Naive thymus-derived CD8-positive, alpha-beta T cell (primary cell): ENCODE measurements around the gene ATF4. TPM values are rescaled to one million over a fixed set of nuclear protein-coding genes. Genes with fewer than 3 reads are reported as not detected.

Experiments used
- ATAC-seq, 2 donors: fragments of 150-1000 bp; cut with Tn5 transposase in 1 of 2; sonication (Bioruptor Pico), chemical (Tn5 transposase) in 1 of 2; 1 replicate in 1 of 2; 2 replicates in 1 of 2; pipeline ENCODE4 v1.10.0; 2021; ENCODE audit warnings: mild to moderate bottlenecking in 2 of 2, moderate library complexity in 2 of 2
- POLR2A ChIA-PET: fragments of 350-600 bp; sonication (Branson Sonifier 250); formaldehyde crosslinking; loops from one replicate; lab custom pipeline; 2021; ENCODE audit warnings: antibody characterized with exemption; lab: Charles Lee
- DNase-seq, 10 donors: peaks; one replicate each; pipeline versions ENCODE4 v3.0.0 to v3.0.0-alpha.2; 2020 to 2022
- H3K27ac Mint-ChIP-seq, 10 donors: one replicate each; pipeline ENCODE4 v1.8.0; 2020 to 2022; ENCODE audit warnings: mild to moderate bottlenecking in 10 of 10, mixed read lengths in 10 of 10, moderate library complexity in 4 of 10, inconsistent platforms in 1 of 10
- H3K27me3 Mint-ChIP-seq, 5 donors: one replicate each; pipeline ENCODE4 v1.8.0; 2021 to 2022; ENCODE audit warnings: mixed read lengths in 5 of 5
- H3K36me3 Mint-ChIP-seq, 3 donors: one replicate each; pipeline ENCODE4 v1.8.0; 2020 to 2022; ENCODE audit warnings: mixed read lengths in 3 of 3, mild to moderate bottlenecking in 2 of 3, inconsistent platforms in 1 of 3
- H3K4me1 Mint-ChIP-seq, 4 donors: one replicate each; pipeline ENCODE4 v1.8.0; 2021 to 2022; ENCODE audit warnings: mixed read lengths in 4 of 4
- H3K4me3 Mint-ChIP-seq, 10 donors: one replicate each; pipeline ENCODE4 v1.8.0; 2020 to 2022; ENCODE audit warnings: mild to moderate bottlenecking in 10 of 10, mixed read lengths in 10 of 10, moderate library complexity in 6 of 10, inconsistent platforms in 1 of 10
- H3K9me3 Mint-ChIP-seq, 9 donors: one replicate each; pipeline ENCODE4 v1.8.0; 2020 to 2022; ENCODE audit warnings: mixed read lengths in 9 of 9, mild to moderate bottlenecking in 3 of 9, inconsistent platforms in 1 of 9, moderate library complexity in 1 of 9
- polyA plus RNA-seq, 3 donors: library from polyadenylated mRNA; unstranded; fragments of 300-500 nt; fragmentation: Illumina TruSeq; gene quantifications; one replicate each; pipeline ENCODE4 v1.2.3, GENCODE V29; 2021
- total RNA-seq, 8 experiments: library from RNA in 2 of 8; stranded (reverse) in 2 of 8; gene quantifications; one replicate each; pipeline ENCODE4 v1.2.3 and lab custom pipeline; 2021 to 2026

ATF4 gene
- total and polyA plus RNA-seq, 5 experiments from 2014 or later: 51.9 to 312 (median 122) TPM

DNA sequence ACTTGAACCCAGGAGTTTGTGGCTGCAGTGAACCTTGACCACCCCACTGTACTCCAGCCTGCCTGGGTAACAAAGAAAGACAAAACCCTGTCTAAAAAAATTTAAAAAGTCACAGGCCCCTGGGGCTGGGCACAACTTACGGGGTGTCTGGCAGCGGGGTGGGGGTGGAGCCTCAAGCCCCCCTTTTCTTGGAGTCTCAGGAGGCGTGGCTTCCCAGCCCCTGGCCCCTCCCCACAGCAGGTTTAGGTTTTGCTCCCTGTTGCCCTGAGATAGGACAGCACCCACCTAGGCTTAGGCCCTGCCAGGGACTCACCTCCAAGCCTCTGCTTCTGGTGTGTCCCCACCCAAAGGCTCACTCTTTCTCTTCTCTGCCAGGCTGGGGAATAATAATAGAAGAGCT is 41.1 kb upstream of the ATF4 start:
- no peaks in the 10 kb centered on the region for H3K36me3 Mint-ChIP-seq
- POLR2A ChIA-PET: interaction anchor here (0.9 to 1.4 kb wide), 3 partner anchors 11 to 23 kb away, joined by 3 to 7 read pairs (median 3); partner anchors contain the start of gene MIEF1
- H3K27me3 Mint-ChIP-seq: no peaks in the 10 kb centered on the region
- ATAC-seq (no peak), DNase-seq (no peak)
- H3K27ac Mint-ChIP-seq: no peak overlapping the region
- no peak overlapping the region for H3K4me3 Mint-ChIP-seq
- H3K4me1 Mint-ChIP-seq: peaks cover 0 to 7% (median 0%) of the 10 kb centered on the region in 4 donors
- no peaks in the 10 kb centered on the region for H3K9me3 Mint-ChIP-seq

DNA sequence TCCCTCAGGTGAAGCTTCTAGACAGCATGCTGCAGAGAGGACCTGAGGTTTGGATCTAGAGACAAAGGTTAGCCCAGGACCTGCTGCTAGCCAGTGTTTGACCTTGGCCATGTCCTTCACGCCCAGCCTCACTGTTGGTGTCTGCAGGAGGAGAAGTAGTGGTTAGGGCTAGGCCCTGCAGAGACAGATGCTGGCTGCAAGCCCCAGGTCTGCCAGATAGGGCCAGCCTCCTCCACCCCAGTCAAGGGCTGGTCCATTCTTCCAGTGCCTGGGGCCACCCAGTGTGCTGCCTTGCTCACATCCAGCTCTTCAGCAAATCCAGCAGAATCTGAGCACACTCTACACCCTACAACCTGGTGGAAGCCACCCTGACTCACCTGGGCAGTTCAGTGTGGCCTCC is 39.8 kb upstream of the ATF4 start:
- POLR2A ChIA-PET: interaction anchor here (1.2 kb wide), 1 partner anchor 16 kb away, joined by 3 read pairs; no protein-coding TSS in a partner anchor
- Mint-ChIP-seq H3K27ac (no peak overlapping the region), H3K9me3 (no peaks in the 10 kb centered on the region), H3K4me1 (peaks cover 0 to 7% (median 0%) of the 10 kb centered on the region in 4 donors), H3K36me3 (no peaks in the 10 kb centered on the region), H3K4me3 (no peak overlapping the region), H3K27me3 (no peaks in the 10 kb centered on the region)
- ATAC-seq (no peak), DNase-seq (no peak)

- H3K36me3 Mint-ChIP-seq: no peaks in the 10 kb centered on the region
- POLR2A ChIA-PET: interaction anchor here (1.0 kb wide), 1 partner anchor 10 kb away, joined by 3 read pairs; no protein-coding TSS in a partner anchor
- no peak for ATAC-seq
- no peak for DNase-seq
- H3K27ac Mint-ChIP-seq: no peak overlapping the region
- no peak overlapping the region for H3K4me3 Mint-ChIP-seq
- no peaks in the 10 kb centered on the region for H3K27me3 Mint-ChIP-seq
- peaks cover 0 to 7% (median 0%) of the 10 kb centered on the region in 4 donors for H3K4me1 Mint-ChIP-seq
- H3K9me3 Mint-ChIP-seq: no peaks in the 10 kb centered on the region
Measured at GRCh38 chr22:39481054-39481453, 39.3 kb upstream of the ATF4 start.

- no peak for DNase-seq
- Mint-ChIP-seq H3K27ac (no peak overlapping the region), H3K4me3 (no peak overlapping the region), H3K36me3 (no peaks in the 10 kb centered on the region), H3K9me3 (no peaks in the 10 kb centered on the region), H3K4me1 (peaks cover 0 to 7% (median 0%) of the 10 kb centered on the region in 4 donors), H3K27me3 (no peaks in the 10 kb centered on the region)
- ATAC-seq: no peak
- POLR2A ChIA-PET: interaction anchor here (0.7 to 1.0 kb wide), 3 partner anchors 9 to 63 kb away, joined by 3 to 5 read pairs (median 4); no protein-coding TSS in a partner anchor
Measured at GRCh38 chr22:39481595-39481994, 38.8 kb upstream of the ATF4 start.

GRCh38 chr22:39482768-39483167 is 37.6 kb upstream of the ATF4 start:
- no peak for ATAC-seq
- no peaks in the 10 kb centered on the region for H3K9me3 Mint-ChIP-seq
- POLR2A ChIA-PET: no interaction called here
- peaks cover 0 to 7% (median 0%) of the 10 kb centered on the region in 4 donors for H3K4me1 Mint-ChIP-seq
- no peak for DNase-seq
- H3K27ac Mint-ChIP-seq: no peak overlapping the region
- H3K27me3 Mint-ChIP-seq: no peaks in the 10 kb centered on the region
- H3K4me3 Mint-ChIP-seq: no peak overlapping the region
- H3K36me3 Mint-ChIP-seq: no peaks in the 10 kb centered on the region

DNA sequence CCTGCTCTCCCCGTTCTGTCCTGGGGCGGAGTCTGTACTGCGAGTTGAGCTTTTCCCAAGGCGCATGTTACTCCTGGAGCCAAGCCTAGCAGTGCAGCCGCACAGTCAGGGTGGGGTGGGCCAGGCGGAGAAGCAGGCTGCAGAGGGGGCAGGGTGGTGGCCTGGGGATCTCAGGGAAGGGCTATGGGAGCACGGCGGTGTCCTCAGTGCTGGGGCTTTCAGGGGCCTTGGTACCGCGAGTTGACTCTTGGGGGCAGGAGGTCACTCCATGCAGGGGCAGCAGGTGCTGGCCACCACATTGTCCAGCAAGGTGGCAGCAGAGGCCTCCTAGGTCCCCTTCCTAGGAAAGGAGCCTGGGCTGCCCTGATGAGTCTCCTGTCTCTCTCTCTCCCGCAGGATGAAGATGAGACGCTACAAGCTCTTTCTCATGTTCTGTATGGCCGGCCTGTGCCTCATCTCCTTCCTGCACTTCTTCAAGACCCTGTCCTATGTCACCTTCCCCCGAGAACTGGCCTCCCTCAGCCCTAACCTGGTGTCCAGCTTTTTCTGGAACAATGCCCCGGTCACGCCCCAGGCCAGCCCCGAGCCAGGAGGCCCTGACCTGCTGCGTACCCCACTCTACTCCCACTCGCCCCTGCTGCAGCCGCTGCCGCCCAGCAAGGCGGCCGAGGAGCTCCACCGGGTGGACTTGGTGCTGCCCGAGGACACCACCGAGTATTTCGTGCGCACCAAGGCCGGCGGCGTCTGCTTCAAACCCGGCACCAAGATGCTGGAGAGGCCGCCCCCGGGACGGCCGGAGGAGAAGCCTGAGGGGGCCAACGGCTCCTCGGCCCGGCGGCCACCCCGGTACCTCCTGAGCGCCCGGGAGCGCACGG is 33.2 kb upstream of the ATF4 start:
- no peak overlapping the region for H3K27ac Mint-ChIP-seq

GRCh38 chr22:39487826-39488520 is 32.4 kb upstream of the ATF4 start:
- POLR2A ChIA-PET: interaction anchor here (0.7 kb wide), 1 partner anchor 41 kb away, joined by 3 read pairs; no protein-coding TSS in a partner anchor

More for the DNA sequence above, 33.2 kb upstream of the ATF4 start:
- Mint-ChIP-seq H3K36me3 (no peaks in the 10 kb centered on the region), H3K27me3 (no peaks in the 10 kb centered on the region), H3K4me1 (peaks cover 6 to 16% (median 8%) of the 10 kb centered on the region in 4 donors), H3K4me3 (no peak overlapping the region), H3K9me3 (no peaks in the 10 kb centered on the region)
- DNase-seq (no peak), ATAC-seq (no peak)
- POLR2A ChIA-PET: interaction anchor here (0.5 kb wide), 1 partner anchor 34 kb away, joined by 4 read pairs; no protein-coding TSS in a partner anchor

DNA sequence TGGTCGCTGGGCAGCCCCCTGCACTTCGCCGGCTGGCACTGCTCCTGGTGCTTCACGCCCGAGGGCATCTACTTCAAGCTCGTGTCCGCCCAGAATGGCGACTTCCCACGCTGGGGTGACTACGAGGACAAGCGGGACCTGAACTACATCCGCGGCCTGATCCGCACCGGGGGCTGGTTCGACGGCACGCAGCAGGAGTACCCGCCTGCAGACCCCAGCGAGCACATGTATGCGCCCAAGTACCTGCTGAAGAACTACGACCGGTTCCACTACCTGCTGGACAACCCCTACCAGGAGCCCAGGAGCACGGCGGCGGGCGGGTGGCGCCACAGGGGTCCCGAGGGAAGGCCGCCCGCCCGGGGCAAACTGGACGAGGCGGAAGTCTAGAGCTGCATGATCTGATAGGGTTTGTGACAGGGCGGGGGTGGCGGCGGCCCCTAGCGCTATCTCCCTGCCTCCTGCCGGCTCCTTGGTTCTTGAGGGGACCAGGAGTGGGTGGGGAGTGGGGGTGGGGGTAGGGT is 31.7 kb upstream of the ATF4 start:
- no peaks in the 10 kb centered on the region for H3K9me3 Mint-ChIP-seq

More at GRCh38 chr22:39487826-39488520, 32.4 kb upstream of the ATF4 start:
- no peaks in the 10 kb centered on the region for H3K9me3 Mint-ChIP-seq
- DNase-seq (no peak), ATAC-seq (no peak)
- peaks cover 6 to 16% (median 8%) of the 10 kb centered on the region in 4 donors for H3K4me1 Mint-ChIP-seq
- no peak overlapping the region for H3K4me3 Mint-ChIP-seq
- H3K27me3 Mint-ChIP-seq: no peaks in the 10 kb centered on the region
- no peaks in the 10 kb centered on the region for H3K36me3 Mint-ChIP-seq
- peak overlapping the region in 1 of 10 donors; percentile 71 for H3K27ac Mint-ChIP-seq

DNA sequence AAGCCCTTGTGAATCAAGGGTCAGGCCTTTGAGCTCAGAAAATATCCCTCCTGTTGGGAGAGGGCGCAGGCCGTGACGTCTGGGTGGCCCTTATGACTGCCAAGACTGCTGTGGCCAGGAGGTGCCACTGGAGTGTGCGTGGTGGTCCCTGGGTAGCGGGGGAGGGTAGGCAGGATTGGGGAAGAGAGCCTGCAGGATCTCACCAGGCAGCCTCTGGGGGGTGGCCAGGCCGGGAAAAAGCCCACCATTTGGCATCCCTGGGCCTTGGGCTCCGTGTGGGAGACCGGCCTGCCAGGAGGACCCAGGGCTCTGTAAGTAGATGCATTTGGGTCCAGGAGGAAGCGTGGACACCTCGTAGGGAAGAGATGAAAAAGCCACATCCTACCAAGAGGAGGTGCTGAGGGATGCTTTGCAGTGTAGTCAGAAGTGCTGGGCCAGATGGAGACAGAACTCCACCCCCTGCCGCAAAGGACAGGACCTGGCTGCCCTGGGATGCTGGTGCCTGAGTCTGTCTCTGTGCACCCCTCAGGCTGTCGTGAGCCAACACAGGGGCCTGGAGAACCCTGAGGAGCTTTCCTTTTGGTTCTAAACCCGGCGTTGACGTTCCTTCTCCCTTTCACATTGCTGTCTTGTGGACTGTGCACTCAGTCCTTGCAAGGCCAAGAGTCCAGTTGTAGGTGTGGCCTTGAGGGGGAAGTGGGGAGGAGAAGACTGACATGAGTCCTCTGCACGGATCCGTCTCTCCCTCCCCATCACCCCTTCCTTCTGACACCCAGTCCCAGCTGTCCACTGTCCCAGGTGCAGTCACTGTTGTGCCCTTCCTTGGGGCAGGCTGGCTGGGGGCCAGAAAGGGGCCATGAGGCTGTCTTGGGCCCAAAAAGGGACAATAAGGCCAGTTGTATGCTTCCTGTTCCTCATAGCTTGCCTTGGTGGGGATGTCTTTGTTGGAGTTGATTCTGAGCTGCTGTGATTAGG is 31.0 kb upstream of the ATF4 start:
- peaks cover 9 to 16% (median 13%) of the 10 kb centered on the region in 4 donors for H3K4me1 Mint-ChIP-seq
- POLR2A ChIA-PET: interaction anchor here (0.6 to 1.8 kb wide), 9 partner anchors 13 to 555 kb away, joined by 3 to 12 read pairs (median 4); partner anchors contain the start of genes ATF4, MIEF1 and TAB1
- ATAC-seq: no peak
- H3K9me3 Mint-ChIP-seq: no peaks in the 10 kb centered on the region
- no peaks in the 10 kb centered on the region for H3K36me3 Mint-ChIP-seq
- H3K4me3 Mint-ChIP-seq: peak overlapping the region in 4 of 10 donors; percentile 51 to 81 (median 71)
- peak overlapping the region in 4 of 10 donors; percentile 25 to 82 (median 43) for H3K27ac Mint-ChIP-seq
- DNase-seq: no peak
- H3K27me3 Mint-ChIP-seq: no peaks in the 10 kb centered on the region

More for the DNA sequence above, 31.7 kb upstream of the ATF4 start:
- Mint-ChIP-seq H3K27ac (no peak overlapping the region), H3K27me3 (no peaks in the 10 kb centered on the region), H3K4me3 (no peak overlapping the region), H3K36me3 (no peaks in the 10 kb centered on the region), H3K4me1 (peaks cover 10 to 16% (median 13%) of the 10 kb centered on the region in 4 donors)
- DNase-seq: no peak
- POLR2A ChIA-PET: interaction anchor here (0.7 to 1.1 kb wide), 2 partner anchors 40 to 74 kb away, joined by 3 read pairs; no protein-coding TSS in a partner anchor
- ATAC-seq: no peak

DNA sequence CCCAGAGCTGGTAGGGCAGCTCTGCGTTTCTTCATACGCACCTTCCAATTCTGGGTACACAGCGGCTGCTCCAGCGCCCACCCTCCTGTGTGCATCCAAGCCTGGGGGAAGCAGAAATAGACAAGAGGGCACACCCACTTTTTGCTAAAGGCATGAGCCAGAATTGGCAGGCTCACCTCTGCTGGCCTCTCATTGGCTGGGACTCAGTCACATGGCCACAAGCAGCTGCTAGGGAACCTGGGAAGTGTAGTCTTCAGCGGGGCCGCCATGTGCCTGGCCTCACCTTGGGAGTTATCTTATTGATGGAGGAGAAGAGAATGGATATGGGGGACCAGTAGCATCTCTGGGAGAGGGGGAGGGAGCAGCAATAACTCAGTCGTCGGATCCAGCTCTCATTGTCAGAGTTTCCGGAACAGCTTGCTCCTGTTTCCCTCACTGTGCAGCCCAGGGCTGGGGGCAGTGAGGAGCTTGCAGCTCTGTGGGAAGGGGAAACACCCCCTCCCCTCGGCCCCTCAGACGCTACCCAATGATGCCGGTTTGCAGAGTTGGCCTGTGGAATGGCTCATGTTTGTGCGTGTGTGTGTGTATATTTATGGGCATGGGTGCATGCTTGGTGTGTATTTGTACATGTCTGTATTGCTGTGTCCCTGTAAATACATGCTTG is 30.1 kb upstream of the ATF4 start:
- H3K27ac Mint-ChIP-seq: peak overlapping the region in 5 of 10 donors; percentile 25 to 82 (median 59)
- H3K36me3 Mint-ChIP-seq: no peaks in the 10 kb centered on the region
- POLR2A ChIA-PET: interaction anchor here (0.6 to 1.8 kb wide), 10 partner anchors 9 to 554 kb away, joined by 3 to 12 read pairs (median 4); partner anchors contain the start of genes ATF4, MIEF1 and TAB1
- peak overlapping the region in 4 of 10 donors; percentile 51 to 81 (median 71) for H3K4me3 Mint-ChIP-seq
- DNase-seq (peak; percentile 52 to 88 (median 75)), ATAC-seq (peak; percentile 100)
- H3K4me1 Mint-ChIP-seq: peaks cover 9 to 16% (median 14%) of the 10 kb centered on the region in 4 donors
- H3K9me3 Mint-ChIP-seq: no peaks in the 10 kb centered on the region
- no peaks in the 10 kb centered on the region for H3K27me3 Mint-ChIP-seq
